ENCODE measurements around the gene DHFR2. TPM values are rescaled to one million over a fixed set of nuclear protein-coding genes. Genes with fewer than 3 reads are reported as not detected.

DHFR2 gene
- total RNA-seq, 4 donors from 2014 or later = 5.5 to 7.7 (median 6.4) TPM

GRCh38 chr3:94011233-94011711, 51.4 kb downstream of the DHFR2 start:
- no peaks in the 10 kb centered on the region for H3K27me3 ChIP-seq
- no peak overlapping the region for H3K4me3 ChIP-seq (replicated peaks in 1 of 3)
- intact Hi-C loops (cut with DNase I) = no loop called here
- no peaks in the 10 kb centered on the region for H3K36me3 ChIP-seq
- no peak overlapping the region for H3K27ac ChIP-seq
- WGBS, 2 donors = 88 to 90% methylated on average over 3 of the region's 3 CpGs
- H3K9me3 ChIP-seq = no peaks in the 10 kb centered on the region
- TF ChIP-seq POLR2A (IDR thresholded peaks at IDR 0.05) (no peak), CTCF (IDR thresholded peaks at IDR 0.05) (no peak)
- DNase-seq = no peak
- H3K4me1 ChIP-seq = no peaks in the 10 kb centered on the region

- intact Hi-C loops (cut with DNase I) = loop anchor here (10.0 kb wide), 1 partner anchor 55 kb away; the partner anchor contains the start of genes DHFR2 and NSUN3
- H3K9me3 ChIP-seq = no peaks in the 10 kb centered on the region
- no peaks in the 10 kb centered on the region for H3K36me3 ChIP-seq
- H3K4me3 ChIP-seq (replicated peaks in 1 of 3) = no peak overlapping the region
- no peaks in the 10 kb centered on the region for H3K4me1 ChIP-seq
- H3K27ac ChIP-seq = no peak overlapping the region
- 94 to 99% methylated on average over 2 of the region's 2 CpGs for WGBS, 2 donors
- no peak for DNase-seq
- H3K27me3 ChIP-seq = no peaks in the 10 kb centered on the region
- TF ChIP-seq CTCF (IDR thresholded peaks at IDR 0.05) = no peak
- TF ChIP-seq POLR2A (IDR thresholded peaks at IDR 0.05) = no peak
Measured at GRCh38 chr3:94009608-94010007, 53.1 kb downstream of the DHFR2 start.

- no peak overlapping the region for H3K4me3 ChIP-seq (replicated peaks in 1 of 3)
- no peak for TF ChIP-seq POLR2A (IDR thresholded peaks at IDR 0.05)
- no peak for TF ChIP-seq CTCF (IDR thresholded peaks at IDR 0.05)
- H3K9me3 ChIP-seq = no peaks in the 10 kb centered on the region
- no peaks in the 10 kb centered on the region for H3K4me1 ChIP-seq
- H3K36me3 ChIP-seq = no peaks in the 10 kb centered on the region
- DNase-seq = no peak
- 96 to 97% methylated on average over 2 of the region's 2 CpGs for WGBS, 2 donors
- intact Hi-C loops (cut with DNase I) = loop anchor here (10.0 kb wide), 1 partner anchor 57 kb away; the partner anchor contains the start of genes DHFR2 and NSUN3
- no peak overlapping the region for H3K27ac ChIP-seq
- H3K27me3 ChIP-seq = no peaks in the 10 kb centered on the region
Measured at GRCh38 chr3:94008253-94008652, 54.5 kb downstream of the DHFR2 start.

Other genes with a start within 250 kb of the DHFR2 start
- gene PROS1, start 89.0 kb downstream of the DHFR2 start, total RNA-seq = 10 to 100 TPM; 20.0 to 84.4 (median 39.9) TPM
- 10 to 100 TPM; 14.6 to 27.3 (median 16.0) TPM for gene ARL13B, start 82.8 kb downstream of the DHFR2 start, total RNA-seq
- gene STX19, start 34.3 kb downstream of the DHFR2 start, total RNA-seq = not detected
- gene NSUN3, start 145 bp upstream of the DHFR2 start, total RNA-seq = 10 to 100 TPM; 12.5 to 22.5 (median 15.4) TPM

Measured in thyroid gland (tissue), 4 donors.